Measurements from ENCODE around the gene SH3GLB2. TPM values are rescaled to one million over a fixed set of nuclear protein-coding genes. Genes with fewer than 3 reads are reported as not detected.

The SH3GLB2 gene
- total RNA-seq, 1 experiment from 2014 or later: 52.7 TPM

DNA sequence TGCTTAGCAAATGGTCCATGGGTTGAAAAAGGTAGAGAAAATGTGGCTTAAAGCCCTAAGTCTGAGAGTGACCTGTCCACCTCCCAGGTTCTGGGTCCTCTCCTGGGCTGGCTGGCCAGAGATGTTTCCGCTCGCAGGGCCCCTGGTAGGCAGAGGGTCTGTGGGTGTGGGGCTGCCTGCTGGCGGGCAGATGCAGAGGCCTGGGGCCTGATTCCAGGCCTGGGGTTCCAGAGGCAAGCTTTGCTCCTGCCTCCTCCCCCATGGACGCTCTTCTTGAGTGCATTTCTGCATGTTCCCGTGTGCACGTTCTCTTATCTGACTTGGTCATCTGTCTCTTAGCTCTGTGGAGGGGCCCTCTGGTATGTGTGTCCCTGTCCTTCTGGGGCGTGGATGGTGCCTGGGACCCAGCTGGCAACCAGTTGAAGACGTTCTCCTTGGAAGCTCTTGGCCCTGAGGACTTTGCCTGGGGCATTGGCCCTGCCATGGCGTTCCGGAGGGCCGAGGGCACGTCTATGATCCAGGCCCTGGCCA, 12.0 kb upstream of the SH3GLB2 start:
- CTCF ChIA-PET: no interaction called here

DNA sequence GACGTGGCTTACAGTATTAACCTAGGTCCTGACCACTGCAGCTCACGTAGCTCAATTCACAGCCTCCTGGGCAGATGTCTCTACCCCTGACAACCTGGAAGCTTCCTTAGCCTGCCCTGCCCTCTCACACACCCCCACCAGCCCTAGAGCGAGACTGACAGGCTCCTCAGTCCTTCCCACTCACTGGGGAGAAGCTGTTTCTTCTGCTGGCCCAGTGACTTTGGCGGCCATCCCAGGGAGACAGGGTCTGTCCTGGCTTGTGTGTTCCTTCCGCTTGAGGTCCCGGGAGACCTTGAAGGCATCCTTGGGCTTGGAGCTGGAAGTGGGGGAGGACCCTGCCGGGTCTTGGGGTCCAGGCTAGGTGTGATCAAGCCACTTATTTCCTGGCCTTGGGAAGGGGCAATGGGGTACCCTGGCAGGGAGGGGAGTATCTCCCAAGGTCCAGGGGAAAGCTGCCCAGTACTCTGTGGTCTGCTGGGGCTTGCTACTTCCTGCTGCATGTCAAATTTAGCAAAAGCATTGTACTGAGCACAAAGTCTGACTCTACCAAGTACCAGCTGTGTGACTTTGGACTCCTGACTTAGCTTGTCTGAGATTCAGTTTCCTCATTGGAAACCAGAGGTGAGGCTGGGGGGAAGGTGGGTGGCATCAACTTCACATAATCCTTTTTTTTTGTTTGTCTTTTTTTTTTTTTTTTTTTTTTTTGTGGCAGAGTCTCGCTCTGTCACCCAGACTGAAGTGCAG, 10.2 kb upstream of the SH3GLB2 start:
- TF ChIP-seq EZH2 (IDR thresholded peaks at IDR 0.05; ENCODE audit: borderline replicate concordance, low read depth, low read length, poor library complexity, severe bottlenecking): no peak
- TF ChIP-seq, protein P1, sequence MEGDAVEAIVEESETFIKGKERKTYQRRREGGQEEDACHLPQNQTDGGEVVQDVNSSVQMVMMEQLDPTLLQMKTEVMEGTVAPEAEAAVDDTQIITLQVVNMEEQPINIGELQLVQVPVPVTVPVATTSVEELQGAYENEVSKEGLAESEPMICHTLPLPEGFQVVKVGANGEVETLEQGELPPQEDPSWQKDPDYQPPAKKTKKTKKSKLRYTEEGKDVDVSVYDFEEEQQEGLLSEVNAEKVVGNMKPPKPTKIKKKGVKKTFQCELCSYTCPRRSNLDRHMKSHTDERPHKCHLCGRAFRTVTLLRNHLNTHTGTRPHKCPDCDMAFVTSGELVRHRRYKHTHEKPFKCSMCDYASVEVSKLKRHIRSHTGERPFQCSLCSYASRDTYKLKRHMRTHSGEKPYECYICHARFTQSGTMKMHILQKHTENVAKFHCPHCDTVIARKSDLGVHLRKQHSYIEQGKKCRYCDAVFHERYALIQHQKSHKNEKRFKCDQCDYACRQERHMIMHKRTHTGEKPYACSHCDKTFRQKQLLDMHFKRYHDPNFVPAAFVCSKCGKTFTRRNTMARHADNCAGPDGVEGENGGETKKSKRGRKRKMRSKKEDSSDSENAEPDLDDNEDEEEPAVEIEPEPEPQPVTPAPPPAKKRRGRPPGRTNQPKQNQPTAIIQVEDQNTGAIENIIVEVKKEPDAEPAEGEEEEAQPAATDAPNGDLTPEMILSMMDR (conservative IDR thresholded peaks at IDR 0.05; ENCODE audit: low read depth, low read length): no peak
- ChIA-PET POLR2A (ENCODE audit: low non-redundant PET) (no interaction called here), CTCF (interaction anchor here (0.9 kb wide), 1 partner anchor 42 kb away, joined by 10 read pairs; the partner anchor contains the start of gene DOLPP1)
- BruUV-seq (replicated peaks): no TSS peak
- no peaks in the 10 kb centered on the region for H3K27me3 ChIP-seq (replicated peaks; ENCODE audit: insufficient read depth, low read depth, low read length, poor library complexity)
- peaks cover 12% of the 10 kb centered on the region for H3K4me1 ChIP-seq (ENCODE audit: insufficient read depth, low read length, poor library complexity, severe bottlenecking)
- H3K4me3 ChIP-seq (ENCODE audit: low read depth, low read length, poor library complexity, severe bottlenecking): peak overlapping the region; percentile 97
- no peaks in the 10 kb centered on the region for H3K9me3 ChIP-seq (ENCODE audit: low read depth, low read length, poor library complexity, severe bottlenecking)
- H3K36me3 ChIP-seq (ENCODE audit: insufficient read depth, low read length, poor library complexity, severe bottlenecking): peaks cover 7% of the 10 kb centered on the region
- intact Hi-C loops (cut with micrococcal nuclease; ENCODE audit: unreplicated experiment): no loop called here
- DNase-seq (ENCODE audit: low spot score): no peak
- H3K27ac ChIP-seq (ENCODE audit: low read depth, low read length, poor library complexity, severe bottlenecking): no peak overlapping the region

More for the DNA sequence above, 12.0 kb upstream of the SH3GLB2 start:
- TF ChIP-seq EZH2 (IDR thresholded peaks at IDR 0.05; ENCODE audit: borderline replicate concordance, low read depth, low read length, poor library complexity, severe bottlenecking): no peak
- TF ChIP-seq, protein P1 (conservative IDR thresholded peaks at IDR 0.05; ENCODE audit: low read depth, low read length): no peak
- peaks cover 8% of the 10 kb centered on the region for H3K36me3 ChIP-seq (ENCODE audit: insufficient read depth, low read length, poor library complexity, severe bottlenecking)
- H3K4me3 ChIP-seq (ENCODE audit: low read depth, low read length, poor library complexity, severe bottlenecking): no peak overlapping the region
- POLR2A ChIA-PET (ENCODE audit: low non-redundant PET): no interaction called here
- no peak overlapping the region for H3K27ac ChIP-seq (ENCODE audit: low read depth, low read length, poor library complexity, severe bottlenecking)
- DNase-seq (ENCODE audit: low spot score): no peak
- no peaks in the 10 kb centered on the region for H3K27me3 ChIP-seq (replicated peaks; ENCODE audit: insufficient read depth, low read depth, low read length, poor library complexity)
- H3K4me1 ChIP-seq (ENCODE audit: insufficient read depth, low read length, poor library complexity, severe bottlenecking): peaks cover 12% of the 10 kb centered on the region
- no peaks in the 10 kb centered on the region for H3K9me3 ChIP-seq (ENCODE audit: low read depth, low read length, poor library complexity, severe bottlenecking)
- no TSS peak for BruUV-seq (replicated peaks)
- intact Hi-C loops (cut with micrococcal nuclease; ENCODE audit: unreplicated experiment): no loop called here

DNA sequence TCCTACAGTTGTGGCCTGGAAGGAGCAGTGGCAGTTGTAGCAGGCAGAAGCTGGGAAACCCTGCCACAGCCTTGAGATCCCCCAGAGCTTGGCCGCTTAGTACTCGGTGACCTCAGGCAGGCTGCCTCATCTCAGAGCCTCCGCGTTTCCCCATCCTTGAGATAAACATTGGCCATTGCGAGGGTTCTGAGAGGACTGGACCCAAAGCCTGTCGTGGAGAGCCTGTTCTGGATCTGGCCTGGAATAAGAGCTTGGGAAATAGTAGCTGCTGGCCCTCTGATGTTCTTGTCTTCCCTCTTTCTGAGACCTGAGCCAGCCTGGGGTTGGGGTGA, 9.6 kb upstream of the SH3GLB2 start:
- Histone ChIP-seq H3K27me3 (replicated peaks; ENCODE audit: insufficient read depth, low read depth, low read length, poor library complexity) (no peaks in the 10 kb centered on the region), H3K9me3 (ENCODE audit: low read depth, low read length, poor library complexity, severe bottlenecking) (no peaks in the 10 kb centered on the region), H3K4me3 (ENCODE audit: low read depth, low read length, poor library complexity, severe bottlenecking) (peak overlapping the region; percentile 97), H3K36me3 (ENCODE audit: insufficient read depth, low read length, poor library complexity, severe bottlenecking) (peaks cover 6% of the 10 kb centered on the region), H3K4me1 (ENCODE audit: insufficient read depth, low read length, poor library complexity, severe bottlenecking) (peaks cover 12% of the 10 kb centered on the region), H3K27ac (ENCODE audit: low read depth, low read length, poor library complexity, severe bottlenecking) (peak overlapping the region; percentile 86)
- no TSS peak for BruUV-seq (replicated peaks)
- intact Hi-C loops (cut with micrococcal nuclease; ENCODE audit: unreplicated experiment): no loop called here
- ChIA-PET CTCF (no interaction called here), POLR2A (ENCODE audit: low non-redundant PET) (no interaction called here)
- TF ChIP-seq, protein P1 (conservative IDR thresholded peaks at IDR 0.05; ENCODE audit: low read depth, low read length): no peak
- TF ChIP-seq EZH2 (IDR thresholded peaks at IDR 0.05; ENCODE audit: borderline replicate concordance, low read depth, low read length, poor library complexity, severe bottlenecking): no peak
- no peak for DNase-seq (ENCODE audit: low spot score)
